NK-92 (cell line): Measurements from ENCODE around the gene NR5A2.
"Not testable (repeated sequence)": the region's sequence is repeated elsewhere in the genome, so short reads cannot be mapped to it uniquely, and the experiment has no call there.

ENCODE experiments used
- DNase-seq: peaks from one replicate; lab custom pipeline; 2025; ENCODE audit not compliant: unreplicated experiment; lab: John Stamatoyannopoulos, UW

Gene NR5A2

DNA sequence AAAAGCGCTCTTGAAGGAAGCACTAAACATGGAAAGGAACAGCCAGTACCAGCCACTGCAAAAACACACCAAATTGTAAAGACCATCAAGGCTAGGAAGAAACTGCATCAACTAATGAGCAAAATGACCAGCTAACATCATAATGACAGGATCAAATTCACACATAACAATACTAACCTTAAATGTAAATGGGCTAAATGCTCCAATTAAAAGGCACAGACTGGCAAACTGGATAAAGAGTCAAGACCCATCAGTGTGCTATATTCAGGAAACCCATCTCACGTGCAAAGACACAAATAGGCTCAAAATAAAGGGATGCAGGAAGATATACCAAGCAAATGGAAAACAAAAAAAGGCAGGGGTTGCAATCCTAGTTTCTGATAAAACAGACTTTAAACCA lies 159.8 kb downstream of the NR5A2 start:
- not testable (repeated sequence) for DNase-seq

- no peak for DNase-seq
Observed at GRCh38 chr1:200191993-200192392, 164.5 kb downstream of the NR5A2 start.

DNA sequence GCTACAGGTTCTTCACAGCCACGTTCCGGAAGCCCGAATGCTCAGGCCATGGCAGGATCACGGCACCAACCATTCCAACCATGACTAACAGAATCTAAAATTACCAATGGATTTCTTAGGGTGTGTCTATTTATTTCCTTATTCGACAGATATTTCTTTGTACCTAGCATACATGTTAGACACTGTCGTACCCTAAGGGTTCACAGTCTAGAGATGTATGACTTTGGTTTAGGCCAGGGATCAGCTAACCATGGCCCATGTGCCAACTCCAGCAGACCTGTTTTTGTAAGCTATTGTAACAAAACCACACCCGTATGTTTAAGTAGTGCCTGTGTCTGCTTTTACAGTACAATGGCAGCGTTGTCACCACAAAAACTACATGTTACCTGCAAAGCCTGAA lies 167.0 kb downstream of the NR5A2 start:
- no peak for DNase-seq

DNA sequence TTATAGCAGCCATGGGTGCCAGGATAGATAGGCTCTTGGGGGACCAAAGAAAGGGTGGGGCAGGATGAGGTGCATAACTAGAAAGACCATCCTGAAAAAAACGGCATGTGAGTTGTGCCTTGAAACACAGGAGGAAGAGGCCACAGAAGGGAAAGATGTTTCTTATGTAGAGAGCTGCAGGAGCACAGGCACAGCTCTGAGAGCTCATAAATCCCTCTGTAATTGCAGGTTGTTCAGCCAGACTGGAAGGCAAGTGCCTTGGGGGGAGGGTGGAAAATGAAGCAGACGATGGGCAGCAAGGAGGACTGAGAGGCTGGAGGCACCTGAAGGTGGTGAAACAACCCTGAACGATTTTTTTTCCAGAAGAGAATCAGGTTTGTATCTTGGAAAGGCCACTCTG lies 170.7 kb downstream of the NR5A2 start:
- DNase-seq: no peak

GRCh38 chr1:200205216-200205995 lies 177.9 kb downstream of the NR5A2 start:
- DNase-seq: no peak

DNA sequence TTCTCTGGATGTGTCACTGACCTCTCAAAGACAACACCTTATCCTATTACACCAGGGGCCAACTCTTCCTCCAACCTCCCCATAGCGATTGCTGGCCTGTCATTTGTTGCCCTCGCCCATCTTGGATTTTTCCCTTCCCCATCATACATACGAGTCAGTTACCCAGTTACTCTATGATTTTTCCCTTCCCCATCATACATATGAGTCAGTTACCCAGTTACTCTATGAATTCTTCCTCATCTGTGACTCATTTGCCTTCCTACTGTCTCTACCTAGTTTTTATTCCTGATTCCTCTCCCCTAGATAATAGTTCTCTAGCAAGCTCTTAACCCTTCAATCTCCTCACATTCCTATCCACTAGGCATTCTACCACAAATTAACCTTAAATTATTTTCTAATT lies 178.8 kb downstream of the NR5A2 start:
- DNase-seq: no peak

DNA sequence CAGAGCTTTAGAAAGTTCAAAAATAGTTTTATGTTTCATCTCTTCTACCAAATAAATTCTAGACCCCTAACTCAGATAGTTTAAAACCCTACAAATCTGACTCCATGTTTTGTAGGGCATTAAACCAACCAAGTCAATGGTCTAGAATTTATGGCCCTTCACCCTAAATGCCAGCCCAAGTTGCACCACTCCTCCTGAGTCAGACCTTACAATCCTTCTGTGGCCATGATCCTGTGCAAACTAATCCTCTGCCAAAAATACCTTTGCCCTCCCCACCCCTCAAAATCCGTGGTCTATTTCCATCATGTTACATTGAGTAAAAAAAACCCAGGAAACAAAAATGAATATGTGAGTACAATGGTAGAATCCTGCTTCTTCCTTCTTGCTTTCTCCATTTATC lies 179.3 kb downstream of the NR5A2 start:
- DNase-seq: no peak

DNA sequence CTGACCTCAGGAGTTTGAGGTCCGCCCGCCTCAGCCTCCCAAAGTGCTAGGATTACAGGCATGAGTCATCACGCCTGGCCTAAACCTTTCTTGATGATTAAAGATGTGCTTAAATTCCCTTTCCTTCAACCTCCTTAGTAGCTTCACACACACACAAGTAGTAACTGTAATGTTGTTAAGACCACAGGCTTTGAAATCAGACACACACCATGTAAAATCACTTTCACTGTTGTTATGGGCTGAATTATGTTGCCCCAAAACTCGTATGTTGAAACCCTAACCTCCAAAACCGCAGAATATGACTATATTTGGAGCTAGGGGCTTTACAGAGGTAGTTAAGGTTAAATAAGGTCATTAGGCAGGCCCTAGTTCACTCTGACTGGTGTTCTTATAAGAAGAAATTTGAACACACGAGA lies 180.2 kb downstream of the NR5A2 start:
- no peak for DNase-seq

- no peak for DNase-seq
Observed at GRCh38 chr1:200211157-200211556, 183.6 kb downstream of the NR5A2 start.

- no peak for DNase-seq
Observed at GRCh38 chr1:200213392-200213791, 185.9 kb downstream of the NR5A2 start.

DNA sequence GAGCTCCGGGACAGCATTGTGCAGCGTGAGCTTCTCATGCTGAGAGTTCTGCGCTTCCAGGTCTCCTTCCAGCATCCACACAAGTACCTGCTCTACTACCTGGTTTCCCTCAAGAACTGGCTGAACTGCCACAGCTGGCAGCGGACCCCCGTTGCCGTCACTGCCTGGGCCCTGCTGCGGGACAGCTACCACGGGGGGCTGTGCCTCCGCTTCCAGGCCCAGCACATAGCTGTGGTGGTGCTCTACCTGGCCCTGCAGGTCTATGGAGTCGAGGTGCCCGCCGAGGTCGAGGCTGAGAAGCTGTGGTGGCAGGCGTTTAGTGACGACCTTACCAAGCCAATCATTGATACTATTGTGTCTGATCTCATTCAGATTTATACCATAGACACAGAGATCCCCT lies 186.4 kb downstream of the NR5A2 start:
- DNase-seq: no peak

- no peak for DNase-seq
Observed at GRCh38 chr1:200215350-200215749, 187.8 kb downstream of the NR5A2 start.

GRCh38 chr1:200217703-200218102 lies 190.2 kb downstream of the NR5A2 start:
- no peak for DNase-seq

DNA sequence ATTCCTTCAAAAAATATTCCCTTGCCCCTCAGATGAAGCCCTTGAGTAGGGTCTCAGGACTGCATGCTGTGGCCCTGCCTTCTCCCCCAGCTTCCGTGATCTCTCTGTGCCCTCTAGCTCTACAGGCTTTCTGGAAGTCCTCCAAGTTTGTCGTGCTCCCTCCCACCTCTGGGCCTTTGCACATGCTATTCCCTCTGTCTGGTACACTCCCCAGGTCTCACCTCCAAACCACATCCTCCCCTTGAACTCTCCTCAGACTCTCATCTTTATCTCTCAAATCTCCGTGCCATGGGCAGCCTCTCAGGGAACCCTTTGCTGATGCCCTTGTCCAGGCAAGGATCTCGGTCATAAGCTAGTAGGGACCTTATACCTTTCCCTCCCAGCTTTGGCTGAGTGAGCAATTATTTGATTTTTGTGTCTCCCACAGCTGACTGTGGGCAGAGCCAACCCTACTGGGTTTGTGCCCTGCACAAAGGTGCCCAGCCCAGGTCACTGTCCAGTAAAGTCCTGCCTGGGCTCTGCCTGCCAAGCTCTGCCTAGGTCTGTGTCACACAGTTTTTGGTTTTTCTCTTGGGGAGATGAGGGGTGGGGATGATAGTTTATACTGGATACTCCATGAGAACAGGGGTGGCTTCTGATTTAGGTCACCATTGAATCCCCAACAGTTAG lies 194.2 kb downstream of the NR5A2 start:
- no peak for DNase-seq

DNA sequence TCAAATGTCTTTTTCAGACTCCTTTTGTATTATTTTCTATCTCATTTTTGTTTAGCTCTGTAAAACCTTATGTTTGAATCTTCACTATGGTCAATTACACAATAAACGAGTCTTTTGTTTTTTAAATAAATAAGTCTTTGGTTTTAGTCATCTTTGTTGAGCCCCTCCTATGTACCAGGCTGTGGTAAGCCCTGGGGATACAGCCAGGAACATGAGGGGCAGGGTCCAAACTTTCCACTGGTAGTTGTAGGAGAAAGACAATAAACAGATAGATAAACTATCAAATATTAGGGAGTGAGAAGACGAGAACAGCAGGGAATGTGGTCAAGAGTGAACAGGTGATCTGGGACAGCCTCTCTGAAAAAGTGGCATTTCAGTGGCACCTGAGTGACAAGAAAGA lies 195.7 kb downstream of the NR5A2 start:
- no peak for DNase-seq

DNA sequence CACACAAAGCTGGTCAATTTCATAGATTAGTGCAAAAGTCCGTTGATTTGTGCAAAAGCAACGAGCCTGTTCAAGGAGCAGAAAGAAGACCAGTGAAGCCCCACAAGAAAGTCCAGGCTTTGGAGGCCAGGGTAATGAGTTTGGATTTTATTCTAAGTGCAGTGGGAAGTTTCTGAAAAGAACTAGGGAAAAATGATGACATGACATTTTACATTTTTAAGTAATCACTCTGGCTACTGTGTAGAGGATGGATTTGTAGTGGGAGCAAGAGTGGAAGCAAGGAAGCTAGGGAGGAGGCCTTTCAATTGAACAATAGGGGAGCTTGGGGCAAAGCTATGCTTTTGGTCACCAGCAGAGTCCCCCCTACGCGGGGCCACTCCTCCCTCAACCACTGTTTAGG lies 196.1 kb downstream of the NR5A2 start:
- no peak for DNase-seq

DNA sequence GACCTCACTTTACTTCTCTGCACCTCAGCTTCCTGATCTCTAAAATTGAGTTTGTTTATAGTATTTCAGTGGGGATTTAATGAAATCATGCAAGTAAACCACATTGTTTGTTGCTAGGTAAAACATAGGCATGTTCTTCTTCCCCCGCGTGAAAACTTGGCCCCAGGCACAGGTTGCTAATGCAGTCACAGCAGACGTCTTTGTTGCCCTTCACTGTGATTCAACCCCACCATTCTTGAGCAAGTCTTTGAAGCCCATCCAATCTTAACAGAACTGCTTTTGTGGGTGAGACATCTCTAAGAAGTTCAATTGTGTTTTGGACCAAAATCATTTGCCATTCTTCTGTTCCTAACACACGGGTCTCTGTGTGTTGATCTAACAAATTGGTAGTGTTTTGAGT lies 196.8 kb downstream of the NR5A2 start:
- DNase-seq: no peak

DNA sequence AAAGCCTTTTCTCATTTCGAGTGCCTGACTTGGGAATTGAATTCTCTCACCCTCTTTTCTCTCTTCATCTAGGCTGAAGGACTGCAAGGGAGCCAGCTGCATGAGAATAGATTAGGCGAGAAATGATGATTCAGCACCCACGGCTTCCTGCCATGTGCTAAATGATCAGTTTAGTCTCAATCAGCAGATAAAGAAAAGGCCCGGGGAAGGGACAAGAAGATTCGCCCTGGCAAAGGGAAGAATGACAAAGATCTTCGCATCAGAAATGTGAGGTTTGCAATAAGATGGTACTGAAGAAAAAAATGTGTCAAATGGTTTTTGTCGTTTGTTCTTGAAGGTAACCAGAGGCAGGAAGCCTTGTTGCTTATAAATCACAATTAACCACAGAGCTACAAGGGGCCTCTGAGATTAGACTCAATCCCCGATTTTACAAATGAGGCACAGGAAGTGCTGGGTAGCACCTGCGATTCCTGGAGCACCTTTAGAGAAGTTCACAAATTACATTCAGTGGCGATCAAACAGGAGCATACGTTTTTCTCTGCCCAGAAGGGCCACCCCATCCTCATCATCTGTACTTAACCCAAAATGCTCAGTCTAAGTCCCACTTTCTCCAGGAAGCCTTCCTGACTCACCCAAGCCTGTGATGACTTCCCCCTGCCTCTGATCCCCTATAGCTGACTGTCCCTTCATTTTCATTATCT lies 198.9 kb downstream of the NR5A2 start:
- no peak for DNase-seq

DNA sequence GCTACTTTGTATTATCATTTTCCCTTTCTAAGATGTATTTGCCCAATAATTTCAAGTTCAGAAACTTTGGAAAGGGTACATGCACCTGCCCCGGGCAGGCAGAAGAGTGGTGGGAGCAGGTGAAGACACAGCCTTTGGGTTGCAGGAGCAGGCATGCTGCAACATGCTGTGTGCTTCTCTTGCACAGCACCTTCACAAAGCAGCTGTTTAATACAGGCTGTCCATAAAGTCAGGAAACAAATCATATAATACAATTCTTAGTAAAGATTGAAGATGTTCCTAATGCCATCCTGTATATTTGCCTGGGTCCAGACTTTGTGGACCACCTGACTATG lies 199.4 kb downstream of the NR5A2 start:
- no peak for DNase-seq
